ENCODE data around the gene WDFY1.

DNA sequence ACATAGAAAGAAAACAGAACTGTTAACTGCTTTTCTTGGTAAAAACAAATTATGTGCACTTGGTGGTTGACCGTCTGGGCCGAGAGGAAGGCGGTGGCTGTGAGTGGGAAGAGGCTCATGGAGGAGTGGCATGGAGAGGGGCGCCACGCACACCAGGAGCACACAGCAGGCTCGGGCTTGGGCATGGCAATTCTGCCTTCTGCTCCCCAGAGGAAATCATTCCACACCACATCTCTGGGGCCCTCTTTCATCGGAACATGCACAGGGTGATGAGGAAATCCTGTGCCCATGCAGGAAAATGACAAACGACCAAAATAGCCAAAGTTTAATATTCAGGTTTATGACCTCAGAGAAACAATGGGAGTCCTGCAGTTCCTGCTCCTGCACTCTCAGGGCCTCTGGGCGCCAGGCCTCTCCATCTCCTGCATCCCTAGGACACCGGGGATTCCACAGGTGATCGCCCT, 26.4 kb downstream of the WDFY1 start:
- TF ChIP-seq, protein P1, sequence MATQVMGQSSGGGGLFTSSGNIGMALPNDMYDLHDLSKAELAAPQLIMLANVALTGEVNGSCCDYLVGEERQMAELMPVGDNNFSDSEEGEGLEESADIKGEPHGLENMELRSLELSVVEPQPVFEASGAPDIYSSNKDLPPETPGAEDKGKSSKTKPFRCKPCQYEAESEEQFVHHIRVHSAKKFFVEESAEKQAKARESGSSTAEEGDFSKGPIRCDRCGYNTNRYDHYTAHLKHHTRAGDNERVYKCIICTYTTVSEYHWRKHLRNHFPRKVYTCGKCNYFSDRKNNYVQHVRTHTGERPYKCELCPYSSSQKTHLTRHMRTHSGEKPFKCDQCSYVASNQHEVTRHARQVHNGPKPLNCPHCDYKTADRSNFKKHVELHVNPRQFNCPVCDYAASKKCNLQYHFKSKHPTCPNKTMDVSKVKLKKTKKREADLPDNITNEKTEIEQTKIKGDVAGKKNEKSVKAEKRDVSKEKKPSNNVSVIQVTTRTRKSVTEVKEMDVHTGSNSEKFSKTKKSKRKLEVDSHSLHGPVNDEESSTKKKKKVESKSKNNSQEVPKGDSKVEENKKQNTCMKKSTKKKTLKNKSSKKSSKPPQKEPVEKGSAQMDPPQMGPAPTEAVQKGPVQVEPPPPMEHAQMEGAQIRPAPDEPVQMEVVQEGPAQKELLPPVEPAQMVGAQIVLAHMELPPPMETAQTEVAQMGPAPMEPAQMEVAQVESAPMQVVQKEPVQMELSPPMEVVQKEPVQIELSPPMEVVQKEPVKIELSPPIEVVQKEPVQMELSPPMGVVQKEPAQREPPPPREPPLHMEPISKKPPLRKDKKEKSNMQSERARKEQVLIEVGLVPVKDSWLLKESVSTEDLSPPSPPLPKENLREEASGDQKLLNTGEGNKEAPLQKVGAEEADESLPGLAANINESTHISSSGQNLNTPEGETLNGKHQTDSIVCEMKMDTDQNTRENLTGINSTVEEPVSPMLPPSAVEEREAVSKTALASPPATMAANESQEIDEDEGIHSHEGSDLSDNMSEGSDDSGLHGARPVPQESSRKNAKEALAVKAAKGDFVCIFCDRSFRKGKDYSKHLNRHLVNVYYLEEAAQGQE (tag by site-specific recombination; IDR thresholded peaks at IDR 0.05) = no peak
- TF ChIP-seq GLIS2 (tag by site-specific recombination; IDR thresholded peaks at IDR 0.05) (no peak), ZNF510 (tag by site-specific recombination; IDR thresholded peaks at IDR 0.05; ENCODE audit: insufficient replicate concordance) (no peak), REPIN1 (tag by site-specific recombination; IDR thresholded peaks at IDR 0.05; ENCODE audit: low read depth) (no peak), ZNF549 (tag by site-specific recombination; IDR thresholded peaks at IDR 0.05) (no peak), ZNF747 (tag by site-specific recombination; IDR thresholded peaks at IDR 0.05) (no peak), ZNF623 (tag by site-specific recombination; IDR thresholded peaks at IDR 0.05) (no peak), ZNF350 (tag by site-specific recombination; IDR thresholded peaks at IDR 0.05) (no peak), ZNF274 (IDR thresholded peaks at IDR 0.05; ENCODE audit: low read length) (no peak), ZNF274 (tag by site-specific recombination; IDR thresholded peaks at IDR 0.05; ENCODE audit: borderline replicate concordance) (no peak), ZNF629 (tag by site-specific recombination; IDR thresholded peaks at IDR 0.05) (no peak)
- TF ChIP-seq, protein P2, sequence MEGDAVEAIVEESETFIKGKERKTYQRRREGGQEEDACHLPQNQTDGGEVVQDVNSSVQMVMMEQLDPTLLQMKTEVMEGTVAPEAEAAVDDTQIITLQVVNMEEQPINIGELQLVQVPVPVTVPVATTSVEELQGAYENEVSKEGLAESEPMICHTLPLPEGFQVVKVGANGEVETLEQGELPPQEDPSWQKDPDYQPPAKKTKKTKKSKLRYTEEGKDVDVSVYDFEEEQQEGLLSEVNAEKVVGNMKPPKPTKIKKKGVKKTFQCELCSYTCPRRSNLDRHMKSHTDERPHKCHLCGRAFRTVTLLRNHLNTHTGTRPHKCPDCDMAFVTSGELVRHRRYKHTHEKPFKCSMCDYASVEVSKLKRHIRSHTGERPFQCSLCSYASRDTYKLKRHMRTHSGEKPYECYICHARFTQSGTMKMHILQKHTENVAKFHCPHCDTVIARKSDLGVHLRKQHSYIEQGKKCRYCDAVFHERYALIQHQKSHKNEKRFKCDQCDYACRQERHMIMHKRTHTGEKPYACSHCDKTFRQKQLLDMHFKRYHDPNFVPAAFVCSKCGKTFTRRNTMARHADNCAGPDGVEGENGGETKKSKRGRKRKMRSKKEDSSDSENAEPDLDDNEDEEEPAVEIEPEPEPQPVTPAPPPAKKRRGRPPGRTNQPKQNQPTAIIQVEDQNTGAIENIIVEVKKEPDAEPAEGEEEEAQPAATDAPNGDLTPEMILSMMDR (tag by site-specific recombination; IDR thresholded peaks at IDR 0.05) = no peak
- TF ChIP-seq, protein P3, sequence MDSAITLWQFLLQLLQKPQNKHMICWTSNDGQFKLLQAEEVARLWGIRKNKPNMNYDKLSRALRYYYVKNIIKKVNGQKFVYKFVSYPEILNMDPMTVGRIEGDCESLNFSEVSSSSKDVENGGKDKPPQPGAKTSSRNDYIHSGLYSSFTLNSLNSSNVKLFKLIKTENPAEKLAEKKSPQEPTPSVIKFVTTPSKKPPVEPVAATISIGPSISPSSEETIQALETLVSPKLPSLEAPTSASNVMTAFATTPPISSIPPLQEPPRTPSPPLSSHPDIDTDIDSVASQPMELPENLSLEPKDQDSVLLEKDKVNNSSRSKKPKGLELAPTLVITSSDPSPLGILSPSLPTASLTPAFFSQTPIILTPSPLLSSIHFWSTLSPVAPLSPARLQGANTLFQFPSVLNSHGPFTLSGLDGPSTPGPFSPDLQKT (IDR thresholded peaks at IDR 0.05; ENCODE audit: borderline replicate concordance, low read depth, low read length) = no peak
- TF ChIP-seq, protein P4, sequence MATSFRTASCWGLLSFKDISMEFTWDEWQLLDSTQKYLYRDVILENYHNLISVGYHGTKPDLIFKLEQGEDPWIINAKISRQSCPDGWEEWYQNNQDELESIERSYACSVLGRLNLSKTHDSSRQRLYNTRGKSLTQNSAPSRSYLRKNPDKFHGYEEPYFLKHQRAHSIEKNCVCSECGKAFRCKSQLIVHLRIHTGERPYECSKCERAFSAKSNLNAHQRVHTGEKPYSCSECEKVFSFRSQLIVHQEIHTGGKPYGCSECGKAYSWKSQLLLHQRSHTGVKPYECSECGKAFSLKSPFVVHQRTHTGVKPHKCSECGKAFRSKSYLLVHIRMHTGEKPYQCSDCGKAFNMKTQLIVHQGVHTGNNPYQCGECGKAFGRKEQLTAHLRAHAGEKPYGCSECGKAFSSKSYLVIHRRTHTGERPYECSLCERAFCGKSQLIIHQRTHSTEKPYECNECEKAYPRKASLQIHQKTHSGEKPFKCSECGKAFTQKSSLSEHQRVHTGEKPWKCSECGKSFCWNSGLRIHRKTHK (tag by site-specific recombination; IDR thresholded peaks at IDR 0.05) = no peak
- TF ChIP-seq, protein P5, sequence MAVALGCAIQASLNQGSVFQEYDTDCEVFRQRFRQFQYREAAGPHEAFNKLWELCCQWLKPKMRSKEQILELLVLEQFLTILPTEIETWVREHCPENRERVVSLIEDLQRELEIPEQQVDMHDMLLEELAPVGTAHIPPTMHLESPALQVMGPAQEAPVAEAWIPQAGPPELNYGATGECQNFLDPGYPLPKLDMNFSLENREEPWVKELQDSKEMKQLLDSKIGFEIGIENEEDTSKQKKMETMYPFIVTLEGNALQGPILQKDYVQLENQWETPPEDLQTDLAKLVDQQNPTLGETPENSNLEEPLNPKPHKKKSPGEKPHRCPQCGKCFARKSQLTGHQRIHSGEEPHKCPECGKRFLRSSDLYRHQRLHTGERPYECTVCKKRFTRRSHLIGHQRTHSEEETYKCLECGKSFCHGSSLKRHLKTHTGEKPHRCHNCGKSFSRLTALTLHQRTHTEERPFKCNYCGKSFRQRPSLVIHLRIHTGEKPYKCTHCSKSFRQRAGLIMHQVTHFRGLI (tag by site-specific recombination; IDR thresholded peaks at IDR 0.05) = no peak
